ENCODE measurements around the gene PTPRD. TPM values are rescaled to one million over a fixed set of nuclear protein-coding genes. Genes with fewer than 3 reads are reported as not detected.

Gene PTPRD
- total RNA-seq, 1 donor from 2014 or later: 532 TPM

DNA sequence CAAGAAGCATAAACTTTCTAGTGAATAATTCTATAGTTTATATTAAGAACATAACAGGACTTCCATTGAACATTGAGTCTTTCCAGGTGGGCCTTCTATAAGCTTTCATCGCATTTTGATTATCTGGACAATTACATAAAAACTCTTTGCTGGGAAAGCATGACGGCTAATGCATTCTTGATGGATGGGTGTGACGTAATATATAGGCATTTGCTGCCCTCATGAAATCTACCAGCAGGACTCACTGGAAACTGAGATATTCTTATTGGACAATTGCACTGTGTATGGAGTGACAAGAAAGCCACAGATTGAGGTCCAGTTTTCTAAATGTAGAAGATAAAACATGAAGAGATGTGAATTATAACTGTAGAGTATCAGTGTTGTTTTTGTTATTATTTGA, 15.0 kb downstream of the PTPRD start:
- no peaks in the 10 kb centered on the region for H3K27me3 Mint-ChIP-seq (ENCODE audit: unreplicated experiment)
- no peak overlapping the region for H3K27ac Mint-ChIP-seq (ENCODE audit: unreplicated experiment)
- peaks cover 21% of the 10 kb centered on the region for H3K4me1 Mint-ChIP-seq (ENCODE audit: low read depth, unreplicated experiment)
- no peak for DNase-seq
- H3K36me3 Mint-ChIP-seq (ENCODE audit: unreplicated experiment): no peaks in the 10 kb centered on the region
- TF ChIP-seq, protein P1, sequence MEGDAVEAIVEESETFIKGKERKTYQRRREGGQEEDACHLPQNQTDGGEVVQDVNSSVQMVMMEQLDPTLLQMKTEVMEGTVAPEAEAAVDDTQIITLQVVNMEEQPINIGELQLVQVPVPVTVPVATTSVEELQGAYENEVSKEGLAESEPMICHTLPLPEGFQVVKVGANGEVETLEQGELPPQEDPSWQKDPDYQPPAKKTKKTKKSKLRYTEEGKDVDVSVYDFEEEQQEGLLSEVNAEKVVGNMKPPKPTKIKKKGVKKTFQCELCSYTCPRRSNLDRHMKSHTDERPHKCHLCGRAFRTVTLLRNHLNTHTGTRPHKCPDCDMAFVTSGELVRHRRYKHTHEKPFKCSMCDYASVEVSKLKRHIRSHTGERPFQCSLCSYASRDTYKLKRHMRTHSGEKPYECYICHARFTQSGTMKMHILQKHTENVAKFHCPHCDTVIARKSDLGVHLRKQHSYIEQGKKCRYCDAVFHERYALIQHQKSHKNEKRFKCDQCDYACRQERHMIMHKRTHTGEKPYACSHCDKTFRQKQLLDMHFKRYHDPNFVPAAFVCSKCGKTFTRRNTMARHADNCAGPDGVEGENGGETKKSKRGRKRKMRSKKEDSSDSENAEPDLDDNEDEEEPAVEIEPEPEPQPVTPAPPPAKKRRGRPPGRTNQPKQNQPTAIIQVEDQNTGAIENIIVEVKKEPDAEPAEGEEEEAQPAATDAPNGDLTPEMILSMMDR (IDR thresholded peaks at IDR 0.05; ENCODE audit: partially characterized antibody, unreplicated experiment): no peak
- H3K4me3 Mint-ChIP-seq (ENCODE audit: unreplicated experiment): no peak overlapping the region
- H3K9me3 Mint-ChIP-seq (ENCODE audit: unreplicated experiment): no peaks in the 10 kb centered on the region

DNA sequence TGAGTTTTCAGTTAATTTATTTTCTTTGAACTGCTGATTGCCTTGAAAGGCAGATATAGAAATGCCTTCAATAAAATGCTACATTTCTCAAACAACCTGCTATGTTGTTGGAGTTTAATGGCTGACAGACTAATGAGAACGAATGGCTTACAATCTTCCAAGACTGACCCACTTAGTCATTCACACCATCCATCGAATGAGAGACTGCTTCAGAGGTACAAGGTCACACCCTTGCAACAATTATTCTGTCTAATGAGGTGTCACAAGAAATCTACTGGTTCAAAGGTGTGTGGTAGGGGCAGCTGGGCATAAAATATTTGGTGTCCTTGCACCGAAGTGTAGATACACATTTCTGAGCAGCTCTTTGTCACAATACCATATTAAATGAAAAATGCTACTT, 18.3 kb downstream of the PTPRD start:
- TF ChIP-seq, protein P1 (IDR thresholded peaks at IDR 0.05; ENCODE audit: partially characterized antibody, unreplicated experiment): no peak
- Mint-ChIP-seq H3K36me3 (ENCODE audit: unreplicated experiment) (no peaks in the 10 kb centered on the region), H3K27me3 (ENCODE audit: unreplicated experiment) (no peaks in the 10 kb centered on the region), H3K27ac (ENCODE audit: unreplicated experiment) (no peak overlapping the region), H3K4me3 (ENCODE audit: unreplicated experiment) (no peak overlapping the region), H3K9me3 (ENCODE audit: unreplicated experiment) (no peaks in the 10 kb centered on the region), H3K4me1 (ENCODE audit: low read depth, unreplicated experiment) (peaks cover 5% of the 10 kb centered on the region)
- DNase-seq: no peak

DNA sequence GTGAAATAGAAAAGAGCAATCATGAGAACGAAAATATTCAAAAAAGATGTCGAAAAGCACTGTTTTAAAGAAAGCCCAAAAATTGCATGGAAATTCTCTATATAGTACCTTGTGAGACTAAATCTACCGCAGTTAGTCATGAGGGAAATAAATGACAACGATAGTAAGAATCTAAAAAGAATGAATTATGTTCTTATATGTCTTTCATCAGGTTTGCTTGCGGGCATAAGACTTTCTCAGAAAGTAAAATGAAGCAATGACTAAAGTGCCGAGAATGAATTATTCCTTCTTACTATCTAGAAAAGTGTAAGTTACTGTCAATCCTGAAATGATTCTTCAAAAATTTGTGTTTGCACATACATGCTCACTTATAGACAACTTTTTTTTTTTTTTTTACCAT, 26.4 kb downstream of the PTPRD start:
- Mint-ChIP-seq H3K27me3 (ENCODE audit: unreplicated experiment) (no peaks in the 10 kb centered on the region), H3K36me3 (ENCODE audit: unreplicated experiment) (no peaks in the 10 kb centered on the region), H3K4me3 (ENCODE audit: unreplicated experiment) (no peak overlapping the region), H3K4me1 (ENCODE audit: low read depth, unreplicated experiment) (no peaks in the 10 kb centered on the region), H3K9me3 (ENCODE audit: unreplicated experiment) (peaks cover 2% of the 10 kb centered on the region), H3K27ac (ENCODE audit: unreplicated experiment) (no peak overlapping the region)
- TF ChIP-seq, protein P1 (IDR thresholded peaks at IDR 0.05; ENCODE audit: partially characterized antibody, unreplicated experiment): no peak
- DNase-seq: no peak

DNA sequence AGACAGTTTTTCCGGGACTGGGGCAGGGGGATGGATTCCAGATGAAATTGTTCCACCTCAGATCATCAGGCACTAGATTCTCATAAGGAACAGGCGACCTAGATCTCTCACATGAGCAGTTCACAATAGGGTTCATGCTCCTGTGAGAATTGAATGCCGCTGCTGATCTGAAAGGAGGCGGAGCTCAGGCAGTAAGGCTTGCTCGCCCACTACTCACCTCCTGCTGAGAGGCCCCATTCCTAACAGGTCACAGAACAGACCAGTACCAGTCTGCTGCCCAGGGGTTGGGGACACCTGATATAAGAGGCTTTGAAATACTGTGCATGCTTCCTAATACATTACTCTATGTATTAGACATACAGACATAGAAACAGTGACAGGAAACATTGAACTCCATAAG, 41.1 kb downstream of the PTPRD start:
- Mint-ChIP-seq H3K9me3 (ENCODE audit: unreplicated experiment) (no peaks in the 10 kb centered on the region), H3K4me3 (ENCODE audit: unreplicated experiment) (no peak overlapping the region), H3K36me3 (ENCODE audit: unreplicated experiment) (no peaks in the 10 kb centered on the region), H3K4me1 (ENCODE audit: low read depth, unreplicated experiment) (peaks cover 19% of the 10 kb centered on the region), H3K27ac (ENCODE audit: unreplicated experiment) (no peak overlapping the region), H3K27me3 (ENCODE audit: unreplicated experiment) (no peaks in the 10 kb centered on the region)
- no peak for DNase-seq
- TF ChIP-seq, protein P1 (IDR thresholded peaks at IDR 0.05; ENCODE audit: partially characterized antibody, unreplicated experiment): no peak

DNA sequence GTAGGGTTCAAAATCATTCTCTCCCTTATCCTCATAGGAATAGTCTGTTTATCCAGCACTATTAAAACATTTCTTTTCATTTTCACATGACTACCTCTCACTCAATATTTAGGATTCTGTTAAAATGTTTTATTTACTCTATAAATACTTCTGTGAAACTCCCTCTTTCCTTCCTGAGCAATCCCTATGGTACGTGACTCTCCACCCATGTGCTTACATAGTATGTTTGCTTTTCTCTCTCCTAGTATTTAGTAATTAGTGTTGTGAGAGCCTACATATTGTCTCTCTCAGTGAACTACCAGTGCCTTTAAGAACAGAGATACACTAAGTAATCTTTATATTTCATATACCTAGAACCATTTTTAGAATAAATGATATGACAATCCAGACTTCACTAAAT, 46.0 kb downstream of the PTPRD start:
- DNase-seq: no peak
- peaks cover 4% of the 10 kb centered on the region for H3K4me1 Mint-ChIP-seq (ENCODE audit: low read depth, unreplicated experiment)
- no peak overlapping the region for H3K27ac Mint-ChIP-seq (ENCODE audit: unreplicated experiment)

More for the DNA sequence above, 46.0 kb downstream of the PTPRD start:
- Mint-ChIP-seq H3K4me3 (ENCODE audit: unreplicated experiment) (no peak overlapping the region), H3K9me3 (ENCODE audit: unreplicated experiment) (no peaks in the 10 kb centered on the region), H3K36me3 (ENCODE audit: unreplicated experiment) (no peaks in the 10 kb centered on the region), H3K27me3 (ENCODE audit: unreplicated experiment) (no peaks in the 10 kb centered on the region)
- TF ChIP-seq, protein P1 (IDR thresholded peaks at IDR 0.05; ENCODE audit: partially characterized antibody, unreplicated experiment): no peak
